OCI-LY7 (cell line): ENCODE measurements around the gene KRTAP10-9.

Experiments used
- EZH2phosphoT487 ChIP-seq: fragments of 200-600 bp; sonication (generic); IDR thresholded peaks from 2 replicates; pipeline ENCODE4 v1.6.1; 2018; ENCODE audit warnings: low read depth, borderline replicate concordance, mild to moderate bottlenecking, mixed run types, antibody characterized with exemption, low read length, moderate library complexity, mixed read lengths
- TF ChIP-seq, protein P1 (sequence below): fragments of 200-600 bp; sonication (generic); conservative IDR thresholded peaks from 2 replicates; pipeline ENCODE4 v1.5.1; 2014; ENCODE audit warnings: mild to moderate bottlenecking, antibody characterized with exemption, low read length, moderate library complexity, mixed read lengths

DNA sequence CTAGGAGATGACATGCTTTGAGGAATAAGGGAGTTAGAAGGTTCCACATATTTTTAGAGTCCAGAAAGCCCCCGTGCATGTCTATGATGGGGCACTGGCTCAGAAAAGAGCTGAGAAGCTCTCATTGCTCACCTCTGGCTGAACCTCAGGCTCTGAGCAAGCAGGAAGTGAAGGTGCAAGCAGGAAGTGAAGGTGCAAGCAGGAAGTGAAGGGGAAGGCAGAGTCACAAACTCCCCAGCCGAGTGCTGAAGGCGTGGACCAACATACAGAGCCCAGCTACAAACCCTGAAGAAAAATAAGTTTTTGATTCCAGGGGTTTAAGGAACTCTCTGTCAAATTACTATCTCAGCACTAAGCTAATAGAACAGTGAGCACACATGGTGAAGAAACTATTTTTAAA is 8.0 kb upstream of the KRTAP10-9 start:
- TF ChIP-seq, protein P1, sequence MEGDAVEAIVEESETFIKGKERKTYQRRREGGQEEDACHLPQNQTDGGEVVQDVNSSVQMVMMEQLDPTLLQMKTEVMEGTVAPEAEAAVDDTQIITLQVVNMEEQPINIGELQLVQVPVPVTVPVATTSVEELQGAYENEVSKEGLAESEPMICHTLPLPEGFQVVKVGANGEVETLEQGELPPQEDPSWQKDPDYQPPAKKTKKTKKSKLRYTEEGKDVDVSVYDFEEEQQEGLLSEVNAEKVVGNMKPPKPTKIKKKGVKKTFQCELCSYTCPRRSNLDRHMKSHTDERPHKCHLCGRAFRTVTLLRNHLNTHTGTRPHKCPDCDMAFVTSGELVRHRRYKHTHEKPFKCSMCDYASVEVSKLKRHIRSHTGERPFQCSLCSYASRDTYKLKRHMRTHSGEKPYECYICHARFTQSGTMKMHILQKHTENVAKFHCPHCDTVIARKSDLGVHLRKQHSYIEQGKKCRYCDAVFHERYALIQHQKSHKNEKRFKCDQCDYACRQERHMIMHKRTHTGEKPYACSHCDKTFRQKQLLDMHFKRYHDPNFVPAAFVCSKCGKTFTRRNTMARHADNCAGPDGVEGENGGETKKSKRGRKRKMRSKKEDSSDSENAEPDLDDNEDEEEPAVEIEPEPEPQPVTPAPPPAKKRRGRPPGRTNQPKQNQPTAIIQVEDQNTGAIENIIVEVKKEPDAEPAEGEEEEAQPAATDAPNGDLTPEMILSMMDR, result no peak
- no peak for TF ChIP-seq EZH2phosphoT487
